SK-N-MC (cell line): Measurements from ENCODE around the gene KNOP1.

Experiments
- EZH2 ChIP-seq: fragments of 200-600 bp; sonication (generic); IDR thresholded peaks from one replicate; pipeline ENCODE4 v1.6.1; 2017; ENCODE audit warnings: antibody characterized with exemption
- FOXP2 ChIP-seq: optimal IDR thresholded peaks from 2 replicates; pipeline ENCODE3; 2011; ENCODE audit warnings: mild to moderate bottlenecking, moderate library complexity; ENCODE audit not compliant: insufficient read depth; ENCODE audit errors: extremely low read length, control extremely low read depth
- POLR2AphosphoS5 ChIP-seq: IDR thresholded peaks from 2 replicates; pipeline ENCODE4 v1.6.1; 2012; ENCODE audit warnings: mild to moderate bottlenecking, low read depth, low read length, borderline replicate concordance

GRCh38 chr16:19657831-19658230, 60.2 kb downstream of the KNOP1 start:
- no peak for TF ChIP-seq EZH2
- TF ChIP-seq POLR2AphosphoS5, result no peak
- TF ChIP-seq FOXP2, result no peak
